AML-193 (cell line): ENCODE data around the gene MID1.

Source experiments
- DNase-seq, 2 experiments: peaks; one replicate each; lab custom pipeline; 2025; lab: John Stamatoyannopoulos, UW

MID1 gene

DNA sequence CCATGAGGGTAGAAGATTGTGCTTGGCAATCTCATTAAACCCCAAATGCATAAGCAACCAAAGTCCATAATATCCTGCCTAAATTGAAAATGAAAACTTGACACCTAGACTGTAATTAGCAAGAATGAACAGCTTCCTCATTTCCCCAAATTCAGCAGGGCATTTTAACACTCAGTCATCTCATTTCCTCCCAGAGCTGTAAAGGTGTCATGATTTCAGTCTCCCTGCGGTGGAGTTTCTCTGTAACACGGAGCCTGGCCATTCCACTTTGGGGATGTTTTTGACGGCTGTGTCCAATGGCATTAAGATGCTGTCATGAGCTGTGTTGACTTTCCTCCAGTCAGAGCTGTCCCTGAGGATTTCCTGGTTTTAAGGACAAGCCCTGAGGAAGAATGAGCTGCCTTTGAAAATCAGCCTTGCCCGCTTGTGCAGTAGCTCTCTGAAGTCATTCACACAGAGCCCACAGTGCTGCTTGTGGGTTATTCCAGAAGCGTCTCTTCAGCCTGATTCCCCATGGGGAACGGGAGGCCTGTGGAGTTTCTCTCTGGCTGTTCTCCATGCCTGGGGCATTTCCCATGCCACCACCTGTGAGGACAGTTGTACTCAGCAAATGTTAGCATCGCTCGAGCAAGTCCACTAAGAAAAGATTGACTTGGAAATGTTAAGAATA lies 187.0 kb downstream of the MID1 start:
- DNase-seq = no peak

DNA sequence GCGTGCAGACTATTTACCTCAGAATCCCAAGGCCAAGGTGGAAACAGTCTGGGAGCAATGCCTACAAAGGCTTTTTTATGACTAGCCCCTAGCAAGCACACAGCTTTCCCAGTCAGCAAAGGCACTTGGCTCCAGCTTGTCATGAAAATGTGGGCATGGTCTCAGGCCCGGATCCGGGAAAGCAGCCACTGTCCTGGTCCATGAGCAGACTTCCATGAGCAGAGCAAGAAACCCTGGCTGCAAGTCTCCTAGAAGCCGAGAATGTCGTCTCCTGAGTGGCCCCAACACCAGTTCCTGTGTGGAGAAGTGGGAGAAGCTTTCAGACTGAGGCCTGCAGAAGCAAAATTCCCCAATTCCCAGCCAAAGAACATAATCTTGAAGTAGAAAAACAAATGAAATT lies 190.5 kb downstream of the MID1 start:
- DNase-seq = no peak

DNA sequence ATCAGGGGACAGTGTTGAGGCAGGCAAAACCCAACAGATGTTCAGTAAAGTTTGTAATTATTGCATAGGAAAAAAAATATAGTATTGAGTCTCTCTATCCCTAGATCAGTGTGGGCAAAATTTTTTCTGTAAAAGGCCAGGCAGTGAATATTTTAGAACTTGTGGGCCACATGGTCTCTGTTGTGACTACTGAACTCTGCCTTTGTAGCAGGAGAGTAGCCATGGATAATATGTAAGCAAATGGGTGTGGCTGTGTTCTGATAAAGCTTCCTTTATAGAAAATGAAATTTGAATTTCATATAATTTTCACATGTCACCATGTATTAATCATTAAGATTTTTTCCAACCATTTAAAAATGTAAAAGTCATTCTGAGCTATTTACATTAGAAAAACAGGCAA lies 193.1 kb downstream of the MID1 start:
- no peak for DNase-seq

DNA sequence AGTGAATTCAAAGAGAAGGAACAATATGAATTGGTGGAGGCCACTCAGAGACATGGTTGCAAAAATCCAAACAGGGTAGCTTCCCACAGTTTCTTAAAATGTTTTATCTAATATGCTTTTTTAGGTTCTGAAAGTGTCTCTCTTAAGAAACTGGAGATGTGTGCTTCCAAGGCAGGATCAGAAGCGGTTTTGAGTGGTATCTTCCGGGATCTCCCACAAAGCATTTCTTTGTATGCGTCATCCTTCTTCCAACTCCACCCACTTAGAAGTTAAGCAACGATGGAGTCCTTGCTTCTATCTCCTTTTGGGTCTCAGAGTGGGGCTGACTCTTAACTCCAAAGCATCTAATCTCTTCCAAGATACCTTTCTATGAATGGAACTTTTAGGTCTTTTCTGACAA lies 196.7 kb downstream of the MID1 start:
- DNase-seq = no peak

DNA sequence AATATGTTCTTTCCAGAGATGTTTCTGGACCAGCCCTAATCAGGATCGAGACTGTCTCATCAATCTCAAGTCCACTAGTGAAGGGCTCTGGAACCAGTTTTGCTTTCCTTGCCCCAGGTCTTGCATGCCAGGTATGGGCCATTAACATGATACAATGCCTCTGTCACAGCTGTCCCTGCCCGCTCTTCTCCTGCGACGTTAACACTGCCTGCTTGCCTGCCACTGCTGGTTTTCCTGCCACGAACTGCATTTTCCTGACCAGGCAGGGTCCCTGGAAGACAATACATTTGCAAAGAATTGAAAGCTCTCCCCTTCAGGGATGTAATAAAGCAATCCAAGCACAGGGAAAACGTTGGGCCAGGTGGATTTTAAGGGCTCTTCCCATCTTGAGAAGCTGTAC lies 200.3 kb downstream of the MID1 start:
- DNase-seq = no peak

DNA sequence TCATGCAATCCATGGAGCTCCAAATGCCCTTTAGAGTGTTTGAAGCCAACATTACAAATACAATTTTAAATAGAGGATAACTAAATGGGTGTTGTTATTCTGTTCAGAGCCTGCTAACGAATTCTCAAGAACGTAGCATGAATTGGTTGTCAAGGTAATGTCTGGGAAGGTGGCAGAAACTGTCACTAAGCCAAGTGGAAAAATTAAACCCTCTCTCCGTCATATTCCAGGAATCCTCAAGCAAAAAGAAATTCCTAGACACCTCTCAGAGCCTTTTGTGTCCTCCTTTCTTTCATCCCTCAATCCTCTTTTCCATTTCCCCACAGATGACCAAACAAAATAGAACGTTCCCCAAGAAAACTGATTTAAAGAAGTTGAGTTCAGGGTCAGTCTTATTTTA lies 204.0 kb downstream of the MID1 start:
- no peak for DNase-seq

DNA sequence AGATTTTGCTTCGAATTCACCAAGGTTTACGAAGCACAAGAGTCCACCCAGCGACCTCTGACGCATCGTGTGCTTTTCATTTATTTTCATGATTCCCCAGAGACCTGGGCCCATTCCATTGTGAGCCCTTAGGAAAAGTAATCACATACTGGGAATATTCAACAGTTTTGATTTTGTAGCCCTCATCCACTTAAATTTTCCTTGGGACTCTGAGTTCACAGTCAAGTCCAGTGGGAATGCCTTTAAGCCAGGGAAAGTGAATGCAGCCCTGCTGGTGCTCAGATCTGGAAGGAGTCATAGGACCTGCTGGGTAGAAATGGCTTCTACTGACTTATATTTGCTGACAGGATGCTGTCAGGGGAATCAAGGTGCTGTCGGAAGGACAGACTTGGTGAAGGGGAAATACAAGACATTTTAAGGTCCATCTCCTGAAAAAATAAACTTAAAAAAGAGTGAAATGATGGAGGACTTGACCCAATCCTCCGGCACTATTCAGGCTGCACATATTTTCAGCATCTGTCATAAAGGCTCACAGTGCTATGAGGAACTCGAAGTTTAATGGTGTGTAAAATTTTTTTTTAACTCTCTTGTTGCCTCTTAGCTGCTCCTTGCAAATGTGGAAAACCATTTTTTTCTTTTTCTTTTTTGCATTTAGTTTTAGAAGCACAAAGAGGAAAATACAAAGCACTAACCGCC lies 204.9 kb downstream of the MID1 start:
- DNase-seq = no peak

DNA sequence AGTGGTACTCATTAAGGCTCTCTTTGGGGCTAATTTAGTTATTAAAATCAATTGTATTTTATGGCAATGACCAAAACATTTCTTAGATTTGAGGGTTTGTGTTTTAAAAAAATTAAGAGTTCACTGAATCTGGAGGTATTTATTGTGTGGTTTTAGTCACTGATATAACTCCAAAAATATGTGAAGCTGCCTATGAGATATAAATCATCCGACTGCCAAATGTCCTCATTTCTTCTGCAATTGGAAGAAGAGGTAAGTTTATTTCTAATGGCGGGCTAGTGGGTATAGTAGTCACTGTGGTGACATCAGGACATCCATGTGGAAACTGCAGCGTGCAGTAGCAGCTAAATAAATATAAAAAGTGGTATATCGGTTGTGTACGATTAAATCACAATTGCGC lies 205.5 kb downstream of the MID1 start:
- DNase-seq = no peak

DNA sequence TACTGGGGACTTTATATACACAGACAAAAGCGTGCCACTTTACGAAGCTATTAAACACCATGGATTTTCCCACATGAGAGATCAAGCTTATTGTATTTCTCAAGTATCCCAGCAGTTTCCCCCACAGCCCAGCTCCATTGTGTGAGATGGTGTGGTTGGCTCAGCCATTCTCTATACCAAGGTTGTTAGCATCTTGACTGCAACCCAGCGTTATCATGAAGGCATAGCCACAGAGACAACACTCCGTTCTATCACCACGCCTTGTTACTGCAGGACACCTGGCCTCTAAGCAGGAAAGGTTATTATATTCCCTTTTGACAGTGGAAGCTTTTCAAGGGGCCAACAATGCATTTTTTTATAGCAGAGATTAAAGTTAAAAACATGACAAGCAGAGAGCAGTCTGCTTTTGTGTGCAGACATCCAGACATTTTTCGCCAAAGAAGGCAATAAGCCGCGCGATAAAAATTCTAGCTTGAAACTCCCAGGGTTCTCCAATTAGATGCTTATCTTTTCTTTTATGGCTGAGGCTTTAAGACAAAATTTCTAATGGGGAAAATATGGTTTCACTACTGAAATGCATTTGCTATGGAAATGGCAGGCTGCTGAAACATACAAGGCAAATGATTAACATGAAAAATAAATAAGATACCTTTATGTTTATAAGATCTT lies 206.1 kb downstream of the MID1 start:
- no peak for DNase-seq

DNA sequence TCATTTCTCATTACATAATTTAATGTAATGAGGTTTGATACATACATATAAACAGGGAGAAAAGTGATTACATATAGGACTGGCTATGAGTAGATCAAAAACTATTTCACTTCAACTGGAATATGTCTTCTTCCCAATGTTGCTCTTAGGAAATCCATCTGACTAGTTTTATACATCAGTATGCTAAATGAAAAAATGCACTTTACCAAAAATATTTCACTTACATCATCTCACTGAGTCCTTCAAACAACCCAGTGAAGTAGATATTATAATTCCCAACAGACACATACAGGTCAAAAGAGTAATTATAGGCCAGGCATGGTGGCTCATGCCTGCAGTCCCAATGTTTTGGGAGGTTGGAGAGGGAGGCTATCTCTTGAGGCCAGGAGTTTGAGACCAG lies 215.9 kb downstream of the MID1 start:
- DNase-seq = no peak

DNA sequence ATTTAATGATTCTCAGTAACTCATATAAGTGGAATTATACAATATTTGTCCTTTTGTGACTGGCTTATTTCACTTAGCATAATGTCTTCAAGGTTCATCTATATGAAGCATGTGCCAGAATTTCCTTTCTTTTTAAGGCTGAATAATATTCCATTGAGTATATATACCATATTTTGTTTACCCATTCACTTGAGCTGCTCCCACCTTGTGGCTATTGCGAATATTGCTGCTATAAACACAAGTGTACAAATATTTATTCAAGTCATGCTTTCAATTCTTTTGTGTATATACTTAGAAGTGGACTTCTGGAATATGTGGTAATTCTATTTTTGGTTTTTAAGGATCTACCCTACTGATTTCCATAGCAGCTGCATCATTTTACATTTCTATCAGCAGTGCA lies 219.1 kb downstream of the MID1 start:
- no peak for DNase-seq

DNA sequence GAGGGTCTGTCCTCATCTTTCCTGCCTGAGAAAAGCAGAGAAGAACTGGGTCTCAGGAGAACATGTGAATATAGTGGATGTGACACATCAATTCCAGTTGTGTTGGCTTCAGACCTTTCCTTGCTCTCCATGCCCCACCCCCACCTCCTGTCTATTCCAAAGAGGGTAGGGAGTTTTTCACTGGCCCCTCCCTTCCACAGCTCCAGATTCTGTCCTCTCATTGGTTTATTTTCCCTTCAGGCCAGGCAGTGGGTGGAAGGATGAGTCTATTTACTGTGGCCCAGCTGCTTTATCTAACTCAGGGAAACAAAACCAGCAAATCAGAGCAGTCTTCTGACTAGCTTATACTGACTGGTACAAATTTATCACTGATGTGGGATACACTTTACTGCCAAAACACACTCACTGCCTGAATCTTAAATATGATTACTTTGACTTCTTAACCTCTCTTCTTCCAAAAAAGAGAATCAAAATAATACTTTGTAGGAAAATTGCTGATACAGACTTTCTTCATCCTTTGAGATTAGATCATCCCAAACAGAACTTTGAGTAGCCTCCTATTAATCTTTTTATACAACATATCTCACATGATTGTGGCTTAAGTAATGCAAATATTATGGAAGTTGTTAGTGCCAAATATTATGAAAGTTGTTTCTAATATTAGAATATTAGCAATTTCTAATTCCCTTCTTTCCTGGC lies 221.2 kb downstream of the MID1 start:
- no peak for DNase-seq

DNA sequence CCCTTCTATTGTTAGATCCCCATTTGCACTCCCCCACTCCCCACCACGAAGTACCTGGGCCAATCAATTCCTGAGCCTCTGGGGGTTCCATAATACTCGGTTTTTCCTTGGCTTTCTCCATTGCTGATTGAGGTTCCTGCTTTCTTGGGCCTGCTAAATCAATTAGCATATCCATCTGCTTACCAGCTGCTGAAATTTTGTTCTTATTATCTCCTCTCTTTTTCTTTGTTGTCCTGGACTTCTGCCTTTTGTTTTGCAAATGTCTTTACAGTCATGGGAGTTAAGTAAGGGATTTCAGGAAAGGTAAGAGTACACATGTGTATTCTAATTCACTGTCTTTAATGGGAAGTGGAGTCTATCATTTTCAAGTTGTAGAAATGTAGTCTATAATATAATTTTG lies 222.2 kb downstream of the MID1 start:
- DNase-seq = no peak

DNA sequence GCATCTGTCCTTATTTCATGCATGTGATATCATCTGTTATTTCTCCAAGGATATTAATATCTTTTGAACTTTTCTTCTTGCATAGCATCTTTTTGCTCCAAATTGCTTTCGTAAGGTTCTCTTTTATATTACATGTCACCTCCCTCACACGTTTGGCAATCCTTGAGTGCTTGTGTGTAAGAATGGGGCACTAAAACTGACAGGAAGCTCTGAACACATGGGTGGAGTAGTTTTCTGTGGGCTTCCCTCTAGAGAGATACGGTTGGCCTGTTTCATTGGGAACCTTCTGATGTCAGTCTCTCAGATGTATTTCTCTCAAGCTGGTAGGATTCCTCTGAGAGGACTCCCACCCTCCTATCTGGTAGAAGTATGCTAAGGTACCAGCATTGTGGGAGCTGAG lies 223.0 kb downstream of the MID1 start:
- peak; percentile 68 for DNase-seq

DNA sequence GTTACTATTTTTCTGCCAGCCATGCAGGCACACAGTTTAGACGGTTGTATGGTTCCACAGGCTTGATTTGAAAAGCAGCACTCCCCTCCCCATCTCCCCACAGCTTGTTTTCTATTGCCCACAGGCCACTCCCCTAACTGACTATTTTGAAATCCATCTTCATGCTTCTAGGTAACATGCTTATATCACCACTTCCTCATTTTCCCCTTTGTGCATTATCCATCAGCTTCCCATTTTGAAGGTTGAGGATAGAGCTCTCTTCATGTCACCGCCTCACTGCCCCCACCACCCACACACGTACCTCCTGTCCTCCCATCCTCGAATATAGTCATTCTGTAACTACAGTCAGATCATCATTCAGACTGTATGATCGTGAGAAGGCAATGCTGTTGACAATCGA lies 224.7 kb downstream of the MID1 start:
- peak; percentile 63 to 79 for DNase-seq
